GM23248 (cell line): ENCODE measurements around the gene DNAAF6. TPM values are rescaled to one million over a fixed set of nuclear protein-coding genes. Genes with fewer than 3 reads are reported as not detected.

Source experiments
- DNase-seq: peaks from one replicate; pipeline ENCODE4 v3.0.0-alpha.2; 2015
- H2AFZ ChIP-seq: fragments of 200-600 bp; sonication (generic); 2 replicates; pipeline ENCODE4 v1.6.1; 2016; ENCODE audit warnings: antibody characterized with exemption
- H3F3A ChIP-seq: fragments of 200-600 bp; sonication (generic); 2 replicates; pipeline ENCODE4 v1.6.1; 2016; ENCODE audit warnings: mild to moderate bottlenecking, antibody characterized with exemption, mixed run types; ENCODE audit not compliant: insufficient read depth
- H3K27ac ChIP-seq: fragments of 200-600 bp; sonication (generic); 2 replicates; pipeline ENCODE4 v1.5.1; 2016; ENCODE audit warnings: mild to moderate bottlenecking
- H3K27me3 ChIP-seq: fragments of 200-600 bp; sonication (generic); replicated peaks from 2 replicates; pipeline ENCODE4 v1.6.1; 2016; ENCODE audit warnings: mild to moderate bottlenecking; ENCODE audit not compliant: insufficient read depth
- H3K36me3 ChIP-seq: fragments of 200-600 bp; sonication (generic); 2 replicates; pipeline ENCODE4 v1.6.1; 2016; ENCODE audit warnings: low read depth, mild to moderate bottlenecking
- H3K4me1 ChIP-seq: fragments of 200-600 bp; sonication (generic); 2 replicates; pipeline ENCODE4 v1.6.1; 2016; ENCODE audit warnings: mild to moderate bottlenecking; ENCODE audit not compliant: insufficient read depth
- H3K4me2 ChIP-seq: fragments of 200-600 bp; sonication (generic); one replicate; pipeline ENCODE4 v1.6.1; 2016; ENCODE audit warnings: mild to moderate bottlenecking; ENCODE audit not compliant: unreplicated experiment
- H3K4me3 ChIP-seq: fragments of 200-600 bp; sonication (generic); 2 replicates; pipeline ENCODE4 v1.5.1; 2016; ENCODE audit warnings: mild to moderate bottlenecking
- H3K79me2 ChIP-seq: fragments of 200-600 bp; sonication (generic); 2 replicates; pipeline ENCODE4 v1.6.1; 2016; ENCODE audit warnings: mild to moderate bottlenecking; ENCODE audit not compliant: insufficient read depth
- H3K9ac ChIP-seq: fragments of 200-600 bp; sonication (generic); 2 replicates; pipeline ENCODE4 v1.6.1; 2016; ENCODE audit warnings: mild to moderate bottlenecking
- H3K9me2 ChIP-seq: fragments of 200-600 bp; sonication (generic); 2 replicates; pipeline ENCODE4 v1.6.1; 2016; ENCODE audit warnings: mixed run types, mild to moderate bottlenecking, moderate library complexity; ENCODE audit not compliant: insufficient read depth
- H3K9me3 ChIP-seq: fragments of 200-600 bp; sonication (generic); one replicate; pipeline ENCODE4 v1.6.1; 2017; ENCODE audit warnings: low read depth
- H4K20me1 ChIP-seq: fragments of 200-600 bp; sonication (generic); 2 replicates; pipeline ENCODE4 v1.6.0; 2016; ENCODE audit not compliant: insufficient read depth
- EZH2 ChIP-seq: fragments of 200-600 bp; sonication (generic); IDR thresholded peaks from 2 replicates; pipeline ENCODE4 v1.6.1; 2018; ENCODE audit warnings: antibody characterized with exemption, mild to moderate bottlenecking; ENCODE audit not compliant: insufficient read depth, poor library complexity, severe bottlenecking
- EZH2phosphoT487 ChIP-seq: fragments of 200-600 bp; sonication (generic); IDR thresholded peaks from 2 replicates; pipeline ENCODE4 v1.6.1; 2018; ENCODE audit warnings: antibody characterized with exemption, moderate library complexity, mild to moderate bottlenecking, low read depth; ENCODE audit not compliant: insufficient read depth
- WGBS, 2 experiments: methylation state at CpG; one replicate each; pipeline ENCODE4 v1.1.6; 2015 to 2017; ENCODE audit warnings: low lambda C conversion rate in 2 of 2, low coverage in 1 of 2; ENCODE audit errors: missing lambda C conversion rate in 2 of 2; 5-methylcytosine and 5-hydroxymethylcytosine counted together
- in situ Hi-C: fragments of 300-500 bp; cut with MboI; formaldehyde crosslinking; loops from 2 replicates; pipeline ENCODE4 v1.15.0; 2020
- polyA plus RNA-seq: library from polyadenylated mRNA; unstranded; fragments of >200 nt; fragmentation: Nextera tagmentation; extraction: Ambion mirVana; gene quantifications from 2 replicates; pipeline ENCODE4 v1.2.1, GENCODE V29; 2016
- total RNA-seq: library from RNA; depleted of rRNA; stranded (reverse); fragments of >200 nt; shearing (Covaris generic); gene quantifications from 2 replicates; pipeline ENCODE4 v1.2.3, GENCODE V29; 2014

DNAAF6 gene
- total and polyA plus RNA-seq, 2 experiments from 2014 or later: not detected

GRCh38 chrX:107226757-107227156 is 20.3 kb downstream of the DNAAF6 start:
- Histone ChIP-seq H3K4me1 (no peaks in the 10 kb centered on the region), H3K9ac (no peak overlapping the region), H3K27me3 (no peaks in the 10 kb centered on the region), H3K36me3 (no peaks in the 10 kb centered on the region), H3K9me3 (no peaks in the 10 kb centered on the region), H3K4me3 (no peak overlapping the region), H2AFZ (no peak overlapping the region), H3K4me2 (no peak overlapping the region), H3K9me2 (no peaks in the 10 kb centered on the region), H4K20me1 (no peaks in the 10 kb centered on the region), H3K79me2 (no peaks in the 10 kb centered on the region), H3F3A (no peaks in the 10 kb centered on the region), H3K27ac (no peak overlapping the region)
- no peak for DNase-seq
- TF ChIP-seq EZH2phosphoT487 (no peak), EZH2 (no peak)
- in situ Hi-C loops: no loop called here
- 90% methylated on average over 1 of the region's 1 CpG for WGBS, 2 experiments

- H3F3A ChIP-seq: no peaks in the 10 kb centered on the region
- in situ Hi-C loops: no loop called here
- H3K36me3 ChIP-seq: no peaks in the 10 kb centered on the region
- no peak overlapping the region for H3K4me3 ChIP-seq
- WGBS, 2 experiments: 58 to 72% methylated on average over 2 of the region's 2 CpGs
- TF ChIP-seq EZH2phosphoT487 (no peak), EZH2 (no peak)
- H3K79me2 ChIP-seq: no peaks in the 10 kb centered on the region
- H2AFZ ChIP-seq: no peak overlapping the region
- H3K4me2 ChIP-seq: no peak overlapping the region
- no peaks in the 10 kb centered on the region for H3K9me2 ChIP-seq
- H3K27me3 ChIP-seq: no peaks in the 10 kb centered on the region
- H3K9me3 ChIP-seq: no peaks in the 10 kb centered on the region
- no peak overlapping the region for H3K27ac ChIP-seq
- no peaks in the 10 kb centered on the region for H4K20me1 ChIP-seq
- DNase-seq: no peak
- no peak overlapping the region for H3K9ac ChIP-seq
- H3K4me1 ChIP-seq: no peaks in the 10 kb centered on the region
These were observed 21.5 kb downstream of the DNAAF6 start for GRCh38 chrX:107227780-107228485.

- no peak for DNase-seq
- no peak overlapping the region for H3K9ac ChIP-seq
- in situ Hi-C loops: no loop called here
These were observed 22.0 kb downstream of the DNAAF6 start for GRCh38 chrX:107228486-107228819.

GRCh38 chrX:107272431-107272921 is 66.1 kb downstream of the DNAAF6 start:
- Histone ChIP-seq H3K9me3 (no peaks in the 10 kb centered on the region), H3K4me3 (no peak overlapping the region), H2AFZ (no peak overlapping the region), H3K27ac (no peak overlapping the region), H3K4me2 (no peak overlapping the region), H3K27me3 (no peaks in the 10 kb centered on the region), H3K79me2 (no peaks in the 10 kb centered on the region), H3K36me3 (no peaks in the 10 kb centered on the region), H3K4me1 (no peaks in the 10 kb centered on the region), H3K9ac (no peak overlapping the region), H4K20me1 (no peaks in the 10 kb centered on the region), H3K9me2 (no peaks in the 10 kb centered on the region), H3F3A (no peaks in the 10 kb centered on the region)
- no peak for DNase-seq
- 15 to 28% methylated on average over 11 to 26 of the region's 41 CpGs for WGBS, 2 experiments
- TF ChIP-seq EZH2phosphoT487: no peak
- no peak for TF ChIP-seq EZH2
- in situ Hi-C loops: no loop called here

More at GRCh38 chrX:107228486-107228819, 22.0 kb downstream of the DNAAF6 start:
- H3K9me3 ChIP-seq: no peaks in the 10 kb centered on the region
- WGBS, 2 experiments: 27 to 30% methylated on average over 1 to 2 of the region's 2 CpGs
- H3K27ac ChIP-seq: no peak overlapping the region
- no peak overlapping the region for H3K4me2 ChIP-seq
- H3K9me2 ChIP-seq: no peaks in the 10 kb centered on the region
- H3K36me3 ChIP-seq: no peaks in the 10 kb centered on the region
- TF ChIP-seq EZH2phosphoT487 (no peak), EZH2 (no peak)
- no peaks in the 10 kb centered on the region for H4K20me1 ChIP-seq
- no peaks in the 10 kb centered on the region for H3K4me1 ChIP-seq
- no peaks in the 10 kb centered on the region for H3K79me2 ChIP-seq
- no peaks in the 10 kb centered on the region for H3K27me3 ChIP-seq
- no peak overlapping the region for H3K4me3 ChIP-seq
- H3F3A ChIP-seq: no peaks in the 10 kb centered on the region
- H2AFZ ChIP-seq: no peak overlapping the region
